Keratinocyte (primary cell): ENCODE data around the gene PDCL2. TPM values are rescaled to one million over a fixed set of nuclear protein-coding genes. Genes with fewer than 3 reads are reported as not detected.
"Not testable (repeated sequence)": the region's sequence is repeated elsewhere in the genome, so short reads cannot be mapped to it uniquely, and the experiment has no call there.

ENCODE experiments used
- DNase-seq: peaks from one replicate; pipeline ENCODE4 v3.0.0-alpha.2; 2011; ENCODE audit warnings: low read depth, missing footprints, low spot score
- FAIRE-seq: peaks from 2 replicates; lab custom pipeline; 2011; peaks lifted over from hg19 to GRCh38; lab: Jason Lieb, UNC
- H2AFZ ChIP-seq: 2 replicates; pipeline ENCODE4 v1.6.0; 2012; ENCODE audit warnings: low read length, control low read depth, inconsistent platforms; ENCODE audit not compliant: control insufficient read depth
- H3K27ac ChIP-seq: 2 replicates; pipeline ENCODE4 v1.5.1; 2011; ENCODE audit warnings: low read length; ENCODE audit not compliant: control insufficient read depth, insufficient read depth
- H3K27me3 ChIP-seq: 3 replicates; pipeline ENCODE4 v1.6.0; 2011; ENCODE audit warnings: low read length; ENCODE audit not compliant: control insufficient read depth, insufficient read depth; ENCODE audit errors: extremely low read depth
- H3K36me3 ChIP-seq, 2 experiments: 2 replicates in 1 of 2; 3 replicates in 1 of 2; pipeline ENCODE4 v1.5.1; 2011; ENCODE audit warnings: low read length in 2 of 2, mild to moderate bottlenecking in 1 of 2; ENCODE audit not compliant: control insufficient read depth in 2 of 2, insufficient read depth in 2 of 2; ENCODE audit errors: extremely low read depth in 1 of 2
- H3K4me1 ChIP-seq: 3 replicates; pipeline ENCODE4 v1.5.1; 2011; ENCODE audit warnings: low read length; ENCODE audit not compliant: control insufficient read depth, insufficient read depth; ENCODE audit errors: extremely low read depth
- H3K4me2 ChIP-seq: 3 replicates; pipeline ENCODE4 v1.6.0; 2011; ENCODE audit warnings: low read depth, low read length; ENCODE audit not compliant: control insufficient read depth, insufficient read depth; ENCODE audit errors: extremely low read depth
- H3K4me3 ChIP-seq, 3 experiments: fragments of 200-600 bp in 1 of 3; sonication (generic) in 1 of 3; 2 replicates in 2 of 3; 3 replicates in 1 of 3; pipeline ENCODE4 v1.5.1; 2011 to 2016; ENCODE audit warnings: low read length in 3 of 3, mild to moderate bottlenecking in 3 of 3, control low read depth in 2 of 3, inconsistent platforms in 1 of 3, low read depth in 1 of 3, mixed read lengths in 1 of 3, mixed run types in 1 of 3, moderate library complexity in 1 of 3; ENCODE audit not compliant: control insufficient read depth in 2 of 3, insufficient read depth in 2 of 3; ENCODE audit errors: extremely low read depth in 1 of 3
- H3K79me2 ChIP-seq: 2 replicates; pipeline ENCODE4 v1.6.0; 2012; ENCODE audit warnings: low read length; ENCODE audit not compliant: control insufficient read depth, insufficient read depth
- H3K9ac ChIP-seq: 3 replicates; pipeline ENCODE4 v1.6.0; 2011; ENCODE audit warnings: low read length; ENCODE audit not compliant: control insufficient read depth, insufficient read depth; ENCODE audit errors: extremely low read depth
- H3K9me1 ChIP-seq: 3 replicates; pipeline ENCODE4 v1.6.0; 2011; ENCODE audit warnings: low read length; ENCODE audit not compliant: control insufficient read depth, insufficient read depth; ENCODE audit errors: extremely low read depth
- H3K9me3 ChIP-seq: 2 replicates; pipeline ENCODE4 v1.5.1; 2012; ENCODE audit warnings: low read depth, low read length; ENCODE audit not compliant: control insufficient read depth
- H4K20me1 ChIP-seq: 3 replicates; pipeline ENCODE4 v1.6.0; 2011; ENCODE audit warnings: low read length; ENCODE audit not compliant: control insufficient read depth, insufficient read depth; ENCODE audit errors: extremely low read depth
- EZH2 ChIP-seq: IDR thresholded peaks from one replicate; pipeline ENCODE4 v1.6.1; 2012; ENCODE audit warnings: inconsistent platforms, mild to moderate bottlenecking, low read length, moderate library complexity
- dilution Hi-C: fragments of 300-500 bp; cut with MboI; formaldehyde crosslinking; loops from one replicate; pipeline ENCODE4 v1.7.0; 2020; ENCODE audit warnings: low sequenced_read_pairs; ENCODE audit not compliant: extremely low pct_ligation_motif_present
- polyA plus RNA-seq, 5 experiments: library from polyadenylated mRNA; depleted of rRNA in 3 of 5; stranded (reverse) in 3 of 5; stranded (forward) in 1 of 5; unstranded in 1 of 5; fragments of >200 nt; gene quantifications; 1 replicate in 1 of 5; 2 replicates in 3 of 5; 3 replicates in 1 of 5; pipeline versions ENCODE4 v1.2.1 to v1.2.3, GENCODE V29; 2011 to 2012; ENCODE audit warnings: missing spikeins in 2 of 5, low read depth in 1 of 5, low replicate concordance in 1 of 5
- TF ChIP-seq, protein P1 (sequence below), 3 experiments: IDR thresholded peaks in 1 of 3; conservative IDR thresholded peaks in 1 of 3; optimal IDR thresholded peaks in 1 of 3; 2 replicates in 2 of 3; 3 replicates in 1 of 3; pipeline versions ENCODE3 to v1.5.1; 2011; ENCODE audit warnings: low read length in 3 of 3, mild to moderate bottlenecking in 3 of 3, moderate library complexity in 2 of 3, control low read depth in 1 of 3, inconsistent platforms in 1 of 3; ENCODE audit not compliant: insufficient read depth in 2 of 3; ENCODE audit errors: extremely low read depth in 1 of 3

Gene PDCL2
- polyA plus RNA-seq, 1 donor (not counting 4 experiments of a cell fraction or from before 2014, with no cell fraction given), result not detected

DNA sequence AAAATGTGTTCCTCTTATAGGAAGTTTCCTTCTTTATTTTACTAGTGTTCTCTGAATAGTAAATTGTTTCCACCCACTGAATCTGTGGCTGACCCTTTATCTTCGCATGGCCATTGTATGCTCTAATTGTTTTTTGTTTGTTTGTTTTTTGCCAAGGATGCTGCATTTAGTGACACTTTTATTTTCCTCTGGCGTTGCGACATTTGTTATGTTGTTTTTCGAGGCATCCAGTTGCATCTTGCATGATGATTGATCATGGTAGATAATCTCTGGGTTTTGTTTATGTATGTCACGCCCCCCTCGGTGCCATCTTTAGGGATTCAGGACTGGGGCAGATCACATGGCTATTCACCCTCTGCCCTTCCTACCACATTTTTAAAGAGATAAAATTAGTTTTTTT is 41.9 kb upstream of the PDCL2 start:
- Histone ChIP-seq H3K79me2 (no peaks in the 10 kb centered on the region), H3K4me3 (no peak overlapping the region), H3K27me3 (no peaks in the 10 kb centered on the region), H3K36me3 (no peaks in the 10 kb centered on the region), H3K4me1 (peaks cover 15% of the 10 kb centered on the region), H3K9me3 (no peaks in the 10 kb centered on the region), H2AFZ (no peak overlapping the region), H4K20me1 (no peaks in the 10 kb centered on the region), H3K9ac (no peak overlapping the region), H3K4me2 (no peak overlapping the region), H3K27ac (no peak overlapping the region), H3K9me1 (no peaks in the 10 kb centered on the region)
- DNase-seq, result no peak
- TF ChIP-seq, protein P1, sequence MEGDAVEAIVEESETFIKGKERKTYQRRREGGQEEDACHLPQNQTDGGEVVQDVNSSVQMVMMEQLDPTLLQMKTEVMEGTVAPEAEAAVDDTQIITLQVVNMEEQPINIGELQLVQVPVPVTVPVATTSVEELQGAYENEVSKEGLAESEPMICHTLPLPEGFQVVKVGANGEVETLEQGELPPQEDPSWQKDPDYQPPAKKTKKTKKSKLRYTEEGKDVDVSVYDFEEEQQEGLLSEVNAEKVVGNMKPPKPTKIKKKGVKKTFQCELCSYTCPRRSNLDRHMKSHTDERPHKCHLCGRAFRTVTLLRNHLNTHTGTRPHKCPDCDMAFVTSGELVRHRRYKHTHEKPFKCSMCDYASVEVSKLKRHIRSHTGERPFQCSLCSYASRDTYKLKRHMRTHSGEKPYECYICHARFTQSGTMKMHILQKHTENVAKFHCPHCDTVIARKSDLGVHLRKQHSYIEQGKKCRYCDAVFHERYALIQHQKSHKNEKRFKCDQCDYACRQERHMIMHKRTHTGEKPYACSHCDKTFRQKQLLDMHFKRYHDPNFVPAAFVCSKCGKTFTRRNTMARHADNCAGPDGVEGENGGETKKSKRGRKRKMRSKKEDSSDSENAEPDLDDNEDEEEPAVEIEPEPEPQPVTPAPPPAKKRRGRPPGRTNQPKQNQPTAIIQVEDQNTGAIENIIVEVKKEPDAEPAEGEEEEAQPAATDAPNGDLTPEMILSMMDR (optimal IDR thresholded peaks at IDR 0.05 in 1 of 3, IDR thresholded peaks at IDR 0.05 in 1 of 3, conservative IDR thresholded peaks at IDR 0.05 in 1 of 3; ENCODE audit: extremely low read depth in 1 of 3, insufficient read depth in 2 of 3, low read length in 3 of 3), result no peak
- no peak for TF ChIP-seq EZH2
- dilution Hi-C loops, result no loop called here
- no peak for FAIRE-seq

DNA sequence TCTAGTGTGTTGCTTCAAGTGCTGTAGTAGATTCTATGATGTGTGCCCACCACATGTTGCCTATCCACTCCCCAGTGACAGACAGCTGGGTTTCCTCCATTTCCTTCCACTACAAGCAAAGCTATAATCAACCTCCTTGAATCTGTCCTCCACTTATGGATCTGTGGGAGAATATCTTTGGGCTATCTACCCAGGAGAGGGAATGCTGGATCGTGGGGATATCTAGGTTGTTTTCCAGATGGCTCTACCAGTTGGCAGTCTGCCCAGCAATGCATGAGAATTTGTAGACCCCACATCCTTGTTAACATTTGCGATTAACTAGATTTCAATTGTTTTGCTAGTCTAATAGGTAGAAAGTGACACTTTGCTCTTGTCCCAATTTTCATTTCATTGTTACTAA is 33.8 kb upstream of the PDCL2 start:
- no peaks in the 10 kb centered on the region for H3K27me3 ChIP-seq
- no peaks in the 10 kb centered on the region for H3K9me1 ChIP-seq
- no peak overlapping the region for H3K9ac ChIP-seq
- no peaks in the 10 kb centered on the region for H3K36me3 ChIP-seq
- DNase-seq, result no peak
- H3K4me2 ChIP-seq, result no peak overlapping the region
- no peak overlapping the region for H2AFZ ChIP-seq
- no peaks in the 10 kb centered on the region for H3K4me1 ChIP-seq
- H3K79me2 ChIP-seq, result no peaks in the 10 kb centered on the region
- H3K4me3 ChIP-seq, result no peak overlapping the region
- H3K27ac ChIP-seq, result no peak overlapping the region
- TF ChIP-seq, protein P1 (optimal IDR thresholded peaks at IDR 0.05 in 1 of 3, IDR thresholded peaks at IDR 0.05 in 1 of 3, conservative IDR thresholded peaks at IDR 0.05 in 1 of 3; ENCODE audit: extremely low read depth in 1 of 3, insufficient read depth in 2 of 3, low read length in 3 of 3), result no peak
- no peak for TF ChIP-seq EZH2
- H3K9me3 ChIP-seq, result no peaks in the 10 kb centered on the region
- dilution Hi-C loops, result no loop called here
- H4K20me1 ChIP-seq, result no peaks in the 10 kb centered on the region
- no peak for FAIRE-seq

DNA sequence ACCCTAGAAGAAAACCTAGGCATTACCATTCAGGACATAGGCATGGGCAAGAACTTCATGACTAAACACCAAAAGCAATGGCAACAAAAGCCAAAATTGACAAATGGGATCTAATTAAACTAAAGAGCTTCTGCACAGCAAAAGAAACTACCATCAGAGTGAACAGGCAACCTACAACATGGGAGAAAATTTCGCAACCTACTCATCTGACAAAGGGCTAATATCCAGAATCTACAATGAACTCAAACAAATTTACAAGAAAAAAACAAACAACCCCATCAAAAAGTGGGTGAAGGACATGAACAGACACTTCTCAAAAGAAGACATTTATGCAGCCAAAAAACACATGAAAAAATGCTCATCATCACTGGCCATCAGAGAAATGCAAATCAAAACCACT is 32.0 kb upstream of the PDCL2 start:
- not testable (repeated sequence) for H3K4me2 ChIP-seq

More for the DNA sequence above, 32.0 kb upstream of the PDCL2 start:
- H3K36me3 ChIP-seq, H3K27ac ChIP-seq, H3K9me1 ChIP-seq, H3K4me1 ChIP-seq, H3K4me3 ChIP-seq, H3K27me3 ChIP-seq, DNase-seq, dilution Hi-C loops, FAIRE-seq, H3K79me2 ChIP-seq, H2AFZ ChIP-seq, H3K9me3 ChIP-seq, H3K9ac ChIP-seq, H4K20me1 ChIP-seq: not testable (repeated sequence)
